ENCODE results near the gene TTC21B.

The TTC21B gene

DNA sequence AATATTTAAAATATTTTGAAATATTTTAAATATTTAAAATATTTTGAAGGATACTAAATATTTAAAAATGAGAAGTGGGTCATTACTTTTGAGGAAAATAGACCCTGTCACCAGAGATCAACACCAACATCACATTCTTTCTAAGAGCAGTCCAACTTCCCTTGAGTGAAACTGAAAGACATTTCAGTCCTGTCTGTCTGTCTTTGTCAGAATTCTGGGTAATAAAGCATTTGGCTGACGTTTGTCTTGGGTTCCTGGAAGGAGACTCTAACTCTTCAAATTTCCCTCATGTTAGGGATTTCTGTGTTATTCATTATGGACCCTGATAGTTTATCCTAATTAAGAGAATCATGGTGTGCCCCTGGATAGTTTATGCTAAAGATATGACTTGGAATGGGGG lies 32.8 kb downstream of the TTC21B start:
- DNase-seq: no peak

DNA sequence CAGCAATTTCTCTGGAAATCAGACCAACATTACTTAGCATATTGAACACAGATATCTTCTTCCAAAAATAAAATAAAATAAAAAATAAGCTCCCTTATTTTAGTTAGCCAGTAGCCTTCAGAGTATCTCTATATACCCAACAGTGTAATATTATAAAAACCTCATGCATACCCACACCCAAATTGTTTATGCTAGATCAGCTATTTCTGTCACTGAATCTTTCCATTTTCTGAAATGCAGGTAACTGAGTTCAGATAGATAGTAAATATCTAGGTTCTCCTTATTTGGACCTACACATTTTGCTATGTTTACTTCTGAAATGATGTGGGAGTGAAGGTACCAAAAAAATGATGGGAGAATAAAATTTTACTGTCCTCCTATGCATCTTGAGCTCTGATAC lies 39.9 kb downstream of the TTC21B start:
- DNase-seq: no peak

DNA sequence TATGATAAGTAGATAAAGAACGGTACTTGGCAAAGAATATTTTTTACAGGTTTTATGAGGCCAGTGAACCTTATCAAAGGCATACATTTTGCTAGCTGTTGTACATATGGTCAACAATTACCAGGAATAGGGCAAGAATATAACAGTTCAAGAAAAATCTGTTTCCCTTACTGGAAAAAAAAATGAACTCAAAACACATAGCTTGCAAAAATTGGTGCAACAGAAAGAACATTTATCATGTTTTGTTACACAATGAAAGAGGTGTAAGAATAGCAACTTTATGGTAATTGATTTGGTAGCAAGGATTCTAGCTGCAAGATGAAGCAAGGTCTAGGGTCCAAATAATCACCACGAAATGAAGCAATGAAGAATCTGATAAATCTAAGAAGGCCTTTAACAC lies 41.6 kb downstream of the TTC21B start:
- no peak for DNase-seq

DNA sequence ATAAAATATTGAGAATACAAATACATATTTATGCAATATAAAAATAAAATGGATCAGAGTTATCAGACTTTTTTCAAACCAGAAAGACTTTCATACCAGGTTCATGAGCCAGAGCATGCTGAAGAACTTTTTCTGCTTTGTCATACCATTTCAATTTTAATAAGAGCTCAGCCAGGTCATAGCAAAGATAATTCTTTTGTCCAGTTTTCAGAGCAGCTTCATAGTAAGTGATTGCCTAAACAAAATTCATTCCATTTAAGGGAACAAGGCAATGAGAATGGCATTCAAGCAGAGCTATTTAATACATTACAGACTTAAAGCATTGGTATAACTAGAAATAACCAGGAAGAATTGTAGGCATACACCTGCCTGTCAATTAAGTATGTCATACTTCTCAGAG lies 42.3 kb downstream of the TTC21B start:
- DNase-seq: no peak

DNA sequence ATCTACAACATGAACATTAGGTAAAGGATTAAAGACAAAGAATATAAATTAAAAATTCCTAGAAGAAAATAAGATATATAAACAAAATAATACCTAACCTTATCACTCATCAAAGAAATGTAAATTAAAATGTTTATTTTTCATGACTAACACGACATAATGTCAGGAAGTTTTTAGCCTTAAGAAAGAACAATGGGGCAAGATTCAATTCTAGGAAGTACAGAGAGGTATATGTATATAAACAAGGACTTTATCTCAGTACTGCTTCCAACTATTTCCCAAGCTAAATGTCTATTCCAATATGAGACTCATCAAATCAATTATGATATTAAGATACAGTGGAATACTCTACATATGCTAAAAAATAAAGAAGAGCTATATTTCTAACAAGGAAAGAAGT lies 44.1 kb downstream of the TTC21B start:
- no peak for DNase-seq

DNA sequence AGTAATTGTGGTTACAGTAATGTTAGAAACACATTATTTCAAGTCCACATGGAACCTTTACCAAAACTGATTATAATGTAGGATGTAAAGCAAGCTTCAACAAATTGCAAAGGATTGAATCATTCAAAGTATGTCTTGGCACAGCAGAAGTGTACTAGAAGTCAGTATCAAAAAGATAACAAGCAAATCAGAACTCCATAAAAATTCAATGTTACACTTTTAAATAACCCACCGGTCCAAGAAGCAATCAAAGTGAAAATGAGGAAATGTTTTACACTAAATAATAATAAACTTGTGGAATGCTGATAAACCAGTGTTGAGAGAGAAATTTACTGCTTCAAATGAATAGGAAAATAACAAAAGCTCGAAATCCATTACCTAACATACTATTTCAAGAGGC lies 47.7 kb downstream of the TTC21B start:
- no peak for DNase-seq

DNA sequence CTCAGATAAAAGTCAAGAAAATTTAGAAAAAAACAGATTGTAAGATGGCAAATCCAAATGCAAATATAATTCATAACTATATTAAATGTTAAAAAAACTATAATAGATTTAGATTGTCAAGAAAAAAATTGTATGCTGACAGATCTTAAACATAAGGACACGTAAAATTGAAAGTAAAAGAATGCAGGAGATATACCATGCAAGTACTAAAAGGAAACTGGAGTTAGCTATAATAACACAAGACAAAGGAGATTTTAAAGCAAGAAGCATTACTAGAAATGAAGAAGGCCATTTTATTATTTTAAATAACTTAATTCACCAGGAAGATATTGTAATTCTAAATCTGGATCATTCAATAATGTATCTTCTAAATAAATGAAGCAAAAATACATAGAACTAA lies 48.3 kb downstream of the TTC21B start:
- no peak for DNase-seq

DNA sequence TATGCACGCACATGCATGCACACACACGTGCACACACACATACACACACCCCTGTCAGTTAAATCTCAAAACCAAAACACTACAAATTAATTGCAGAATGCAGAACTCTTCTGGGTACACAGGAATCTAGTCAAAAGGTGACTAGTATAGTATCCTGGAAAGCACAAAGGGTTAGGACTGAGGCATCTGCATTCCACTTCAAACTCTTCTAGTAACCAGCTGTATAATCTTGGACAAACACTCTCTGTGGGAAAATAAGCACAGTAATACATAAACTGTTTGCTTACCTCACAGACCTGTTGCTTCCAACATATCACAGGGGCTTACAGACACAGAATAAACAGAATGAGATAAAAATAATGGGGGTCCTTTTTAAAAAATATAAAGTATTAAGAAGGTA lies 49.1 kb downstream of the TTC21B start:
- no peak for DNase-seq

DNA sequence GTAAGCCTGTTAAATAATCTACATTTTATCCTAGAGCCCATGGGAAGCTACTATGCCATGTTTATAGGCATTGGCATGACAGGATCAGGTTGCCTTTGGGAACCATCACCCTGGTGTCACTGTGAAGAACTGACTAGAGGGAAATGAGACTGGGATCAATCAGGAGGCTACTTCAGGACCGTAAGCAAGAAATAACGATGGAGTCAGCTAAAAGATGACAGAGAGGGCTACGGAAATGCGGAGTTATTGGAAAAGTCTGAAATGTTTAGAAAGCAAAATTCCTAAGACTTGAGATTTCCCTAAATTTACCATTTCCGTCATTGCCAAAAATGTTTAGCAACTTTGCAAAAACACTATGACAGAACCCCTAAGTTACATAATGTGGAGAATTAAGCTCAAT lies 50.2 kb downstream of the TTC21B start:
- DNase-seq: no peak

DNA sequence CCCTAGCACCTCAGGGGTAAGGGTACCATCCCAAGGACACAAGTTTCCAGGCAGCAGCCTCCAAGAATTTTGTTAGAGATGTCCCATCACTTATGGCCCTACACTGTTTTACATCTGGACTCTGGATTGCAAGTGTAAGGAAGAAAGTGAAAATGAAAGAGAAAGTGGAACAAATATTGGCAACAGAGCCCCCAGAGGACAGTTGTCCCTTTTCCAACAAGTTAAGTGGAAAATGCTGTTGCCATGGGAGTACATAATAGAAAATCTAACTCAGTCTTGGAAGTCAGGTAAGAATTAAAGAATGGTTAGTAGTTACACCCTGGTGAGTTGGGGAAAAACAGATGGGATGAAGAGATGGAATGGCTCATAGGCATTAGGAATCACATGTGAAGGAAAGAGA lies 50.6 kb downstream of the TTC21B start:
- no peak for DNase-seq

DNA sequence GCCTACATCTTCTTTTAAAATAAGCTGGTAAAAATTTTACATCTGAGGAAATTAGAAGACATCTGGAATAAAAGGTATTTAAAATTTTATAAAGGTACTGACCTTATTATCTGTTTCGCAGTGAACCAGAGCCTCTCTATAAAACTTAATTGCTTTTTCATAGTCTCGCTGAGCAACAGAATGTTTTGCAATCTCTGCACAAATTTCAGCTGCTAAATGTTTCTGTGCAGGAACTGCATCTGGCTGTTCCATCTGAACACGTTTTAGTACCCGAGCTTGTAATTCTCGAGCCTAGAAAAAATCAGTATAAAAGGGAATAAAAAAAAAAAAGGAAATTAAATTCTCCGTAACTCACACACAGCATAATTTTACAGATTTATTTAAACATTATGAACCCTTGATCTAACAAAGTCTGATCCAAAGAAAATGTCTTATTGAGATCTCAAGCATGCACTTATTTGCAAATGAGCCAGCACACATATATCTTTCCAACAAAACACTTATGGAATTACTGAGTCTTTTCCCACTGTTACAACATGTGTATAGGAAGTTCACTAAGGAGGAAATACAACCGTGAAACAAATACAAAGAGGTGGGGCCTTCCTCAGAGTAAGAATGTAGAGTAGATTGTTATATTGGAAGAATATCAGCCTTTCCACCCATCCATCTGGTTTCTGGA lies 51.8 kb downstream of the TTC21B start:
- no peak for DNase-seq

DNA sequence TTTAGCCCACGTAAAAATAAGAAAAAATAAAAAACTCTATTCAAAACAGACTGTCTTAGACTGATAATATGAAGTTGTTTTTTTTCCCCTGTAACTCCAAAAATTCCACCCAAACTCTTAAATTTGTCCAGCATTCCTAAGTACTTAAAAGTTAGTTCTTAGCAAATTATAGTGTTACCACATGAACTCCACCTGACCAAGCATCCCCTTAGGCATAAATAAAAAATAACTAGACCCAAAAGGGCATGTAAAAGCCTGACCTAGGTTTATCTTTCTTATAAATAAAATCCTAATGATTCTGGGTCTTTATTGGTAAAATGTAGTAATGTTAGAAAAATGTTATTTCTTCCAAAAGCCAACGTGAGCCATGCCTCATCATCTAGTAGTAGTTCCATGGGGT lies 54.3 kb downstream of the TTC21B start:
- DNase-seq: no peak

DNA sequence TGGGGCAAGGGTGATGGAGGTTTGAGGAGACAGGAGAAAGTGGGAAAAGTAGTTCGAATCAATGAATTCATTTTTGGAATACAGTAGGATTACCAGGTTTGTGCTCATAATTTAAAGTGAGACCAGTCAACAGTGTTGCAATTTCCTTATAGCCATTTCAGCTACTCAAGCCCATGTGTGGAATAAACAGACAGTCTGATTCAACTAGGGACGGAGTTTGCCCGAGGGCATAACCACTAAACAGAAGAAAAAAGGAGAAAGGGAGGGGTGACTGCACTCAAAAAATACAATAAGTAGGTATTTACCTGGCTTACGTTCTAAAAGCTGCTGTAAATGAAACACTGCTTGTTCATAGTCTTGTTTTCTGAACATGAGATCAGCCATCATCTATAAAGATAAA lies 55.2 kb downstream of the TTC21B start:
- DNase-seq: no peak

DNA sequence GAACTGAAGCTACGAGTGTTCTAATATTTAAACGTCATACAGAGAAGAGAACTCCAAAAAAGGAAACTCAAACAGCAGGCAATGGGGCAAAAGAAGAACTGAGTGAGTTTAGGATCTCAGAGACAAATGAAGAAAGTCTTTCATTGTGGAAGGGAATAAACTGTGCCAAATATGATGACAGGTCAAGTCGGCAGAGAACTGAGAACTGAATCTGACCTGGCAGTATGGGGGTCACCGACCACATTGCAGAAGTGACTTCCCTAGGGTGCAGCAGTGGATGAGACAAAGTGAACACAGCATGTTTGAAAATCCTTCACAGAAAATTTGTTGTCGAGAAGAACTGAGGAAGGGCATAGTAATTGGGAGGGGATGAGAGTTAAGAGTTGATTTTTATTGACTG lies 55.9 kb downstream of the TTC21B start:
- no peak for DNase-seq

DNA sequence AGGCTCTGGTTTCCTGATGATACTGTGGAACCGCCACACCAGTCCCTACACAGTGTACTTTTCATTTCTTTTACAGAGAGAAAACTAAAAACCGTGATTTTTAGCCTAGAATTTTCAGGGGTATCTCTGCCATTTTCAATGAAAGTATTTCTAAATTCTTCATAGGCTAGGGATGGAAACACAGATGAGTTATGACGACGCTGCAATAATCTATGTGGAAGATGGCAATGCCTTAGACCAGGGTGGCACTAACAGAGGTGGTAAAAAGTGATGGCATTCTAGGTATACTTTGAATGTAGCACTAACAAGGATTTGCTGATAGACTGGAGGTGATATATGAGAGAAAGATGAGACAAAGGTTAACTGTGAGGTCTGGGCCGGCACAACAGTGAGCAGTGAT lies 56.5 kb downstream of the TTC21B start:
- DNase-seq: no peak

DNA sequence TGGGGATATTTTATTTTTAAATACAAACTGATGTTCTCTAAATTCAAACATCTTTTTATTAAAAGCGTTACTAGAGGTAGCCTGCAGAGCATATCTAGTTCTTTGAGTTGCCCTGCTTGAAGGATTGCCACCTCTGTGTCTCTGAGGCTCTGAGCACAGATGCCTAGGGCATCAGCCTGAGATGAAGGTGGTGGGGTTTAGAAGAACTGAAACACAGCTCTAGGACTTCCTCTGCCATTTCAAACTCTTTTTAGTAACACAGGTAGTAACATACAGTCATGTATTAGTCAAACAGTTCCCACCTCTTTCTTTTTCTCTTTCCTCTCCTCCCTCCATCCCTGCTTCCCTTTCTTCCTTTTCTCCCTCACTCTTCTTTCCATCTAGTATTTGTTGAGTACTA lies 57.6 kb downstream of the TTC21B start:
- no peak for DNase-seq

DNA sequence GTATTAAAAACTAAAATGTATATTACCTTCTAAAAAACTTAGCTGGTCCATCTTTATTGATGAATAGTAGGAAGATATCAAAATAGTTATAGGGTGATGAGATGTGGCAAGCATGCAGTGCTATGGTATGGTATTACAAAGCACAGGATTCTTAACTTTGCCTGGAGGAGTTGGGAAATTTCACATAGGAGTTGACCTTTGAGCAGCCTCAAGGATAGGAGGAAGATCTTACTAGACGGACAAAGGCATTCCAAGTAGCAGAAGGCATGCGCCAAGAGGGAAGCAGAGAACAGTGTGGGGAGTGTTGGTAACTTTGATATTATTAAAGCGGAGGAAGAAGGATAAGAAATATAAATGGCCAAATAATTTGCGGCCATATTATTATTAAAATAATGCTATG lies 60.0 kb downstream of the TTC21B start:
- DNase-seq: no peak

DNA sequence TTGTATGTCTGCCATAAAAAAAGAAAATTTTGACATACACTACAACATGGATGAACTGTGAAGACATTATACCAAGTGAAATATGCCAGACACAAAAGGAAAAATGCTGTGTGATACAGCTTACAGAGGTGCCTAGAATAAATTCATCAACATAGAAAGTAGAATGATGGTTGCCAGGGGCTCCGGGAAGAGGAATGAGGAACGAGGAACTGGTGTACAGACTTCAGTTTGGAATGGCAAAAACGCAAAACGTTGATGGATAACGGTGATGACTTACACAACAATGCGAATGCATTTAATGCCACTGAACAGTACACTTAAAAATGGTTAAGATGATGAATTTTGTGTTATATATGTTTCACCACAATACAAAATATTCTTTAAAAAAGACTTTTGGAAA lies 61.0 kb downstream of the TTC21B start:
- DNase-seq: no peak

DNA sequence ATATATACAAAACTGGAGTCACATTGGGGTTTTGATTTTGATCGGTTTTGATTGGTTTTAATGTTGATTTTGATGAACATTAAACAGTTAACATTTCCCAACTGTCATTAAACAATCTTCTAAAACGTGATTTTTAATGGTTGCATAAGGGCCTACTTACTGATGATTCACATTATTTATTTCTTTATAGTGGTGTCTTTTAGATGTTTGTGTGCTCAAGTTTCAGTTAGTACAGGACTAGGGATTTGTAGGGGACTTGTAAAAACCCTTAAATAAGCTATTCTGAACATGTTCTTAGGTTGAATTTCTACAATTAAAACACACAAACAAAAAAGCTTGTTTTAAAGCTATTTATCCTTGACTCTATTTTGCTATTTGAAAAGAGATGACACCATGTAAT lies 61.6 kb downstream of the TTC21B start:
- no peak for DNase-seq

DNA sequence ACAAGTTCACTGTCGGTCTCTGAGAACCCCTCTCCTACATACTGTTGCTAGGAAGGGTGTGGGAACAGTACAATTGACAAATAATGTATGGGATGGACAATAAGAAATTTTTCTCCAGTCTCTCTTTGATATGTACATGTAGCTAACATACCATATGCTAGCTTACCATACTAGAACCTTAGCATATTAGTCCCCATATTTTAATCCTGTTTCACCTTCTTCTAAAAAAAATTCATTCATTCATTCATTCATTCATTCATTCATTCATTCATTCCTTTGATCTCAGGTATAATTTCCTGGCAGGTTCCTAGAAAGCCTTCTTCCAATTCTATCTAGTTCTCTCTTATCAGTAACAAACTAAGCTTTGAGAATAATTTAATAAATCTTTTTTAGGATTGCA lies 62.2 kb downstream of the TTC21B start:
- DNase-seq: no peak

DNA sequence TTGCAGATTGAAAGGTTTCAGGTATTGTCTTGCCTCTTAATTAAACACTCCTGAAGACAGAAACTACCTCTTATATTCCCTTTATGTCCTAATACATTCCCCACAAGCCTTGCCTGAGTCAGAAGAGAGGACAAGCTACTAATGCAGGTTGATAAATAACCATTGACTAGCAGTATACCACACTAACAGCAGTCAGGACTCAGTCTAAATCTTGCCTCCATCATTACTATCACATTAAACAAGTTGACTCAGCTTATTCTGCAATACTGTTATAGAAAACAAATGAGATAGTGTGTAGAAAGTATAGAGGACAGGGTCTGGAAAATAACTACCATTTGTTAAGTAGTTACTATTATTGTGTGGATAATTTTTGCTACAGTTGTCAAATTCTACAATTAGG lies 63.8 kb downstream of the TTC21B start:
- no peak for DNase-seq

DNA sequence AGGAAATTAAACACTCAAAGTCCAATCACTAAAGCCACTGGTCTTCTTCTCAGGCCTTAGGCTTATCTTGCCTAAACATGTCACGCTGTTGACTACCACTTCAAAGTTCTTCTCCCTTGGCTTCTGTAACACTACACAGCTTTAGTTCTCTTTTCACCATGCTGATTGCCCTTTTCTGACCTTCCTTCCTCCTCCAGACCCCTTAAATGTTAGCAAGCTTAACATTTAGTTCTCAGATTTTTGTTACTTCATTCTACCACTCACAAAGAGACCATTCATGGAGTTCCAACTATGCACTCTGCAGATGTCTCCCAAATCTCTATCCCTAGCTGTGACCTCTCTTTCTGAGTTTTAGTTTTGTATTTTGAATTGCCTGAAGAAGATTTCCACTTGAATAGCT lies 64.4 kb downstream of the TTC21B start:
- DNase-seq: no peak

DNA sequence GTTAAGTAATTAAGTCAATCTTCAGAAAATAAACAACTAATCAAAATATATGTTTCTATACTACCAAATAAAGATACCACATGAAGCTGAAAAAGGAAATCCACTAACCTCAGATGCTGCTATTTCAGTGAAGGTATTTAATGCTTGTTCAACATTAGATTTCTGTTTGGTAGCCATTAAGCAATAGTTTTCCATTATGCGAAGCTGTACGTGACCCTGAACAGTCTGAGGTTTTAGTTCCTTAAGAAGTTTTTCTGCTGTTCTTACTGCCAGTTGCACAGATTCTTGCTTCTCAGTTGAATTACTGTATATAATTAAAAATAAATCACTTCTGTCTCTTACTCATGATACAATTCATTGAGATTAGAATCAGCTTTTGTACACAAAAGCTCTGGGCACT lies 65.4 kb downstream of the TTC21B start:
- DNase-seq: no peak

DNA sequence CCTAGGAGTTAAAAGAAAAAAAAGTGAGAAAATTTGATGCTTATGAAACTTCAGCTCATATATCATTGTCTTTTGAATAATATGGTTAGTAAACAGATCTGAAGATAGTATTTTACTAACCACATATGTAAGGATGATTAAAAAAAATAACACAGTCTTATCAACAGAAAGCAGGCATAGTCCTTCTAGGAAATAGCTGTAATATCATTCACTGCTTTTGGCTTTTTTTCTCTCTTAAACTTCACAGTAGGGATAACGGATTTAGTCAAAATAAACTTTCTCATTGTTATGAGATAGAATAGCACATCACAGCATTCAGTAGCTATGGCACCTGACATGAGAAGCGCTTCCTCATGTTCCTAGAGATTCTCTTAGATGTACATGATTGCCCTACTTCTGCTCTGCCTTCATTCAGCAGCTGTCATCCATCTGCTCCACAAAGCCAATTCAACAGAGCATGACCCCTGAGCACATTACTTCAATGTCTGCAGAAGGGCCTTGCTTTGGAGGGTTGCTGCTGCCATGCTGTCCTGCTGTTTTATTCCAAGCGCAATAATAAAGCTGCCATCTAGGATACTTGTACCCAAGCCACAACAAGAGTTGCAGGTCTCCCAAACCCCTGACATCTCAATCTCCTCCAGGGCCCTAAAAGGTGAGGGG lies 67.0 kb downstream of the TTC21B start:
- DNase-seq: no peak
